NCI-H1092 treated with DMSO at 0.1 percent for 48 hours (cell line): ENCODE data around the gene ARHGAP26.
"Not testable (repeated sequence)": the region's sequence is repeated elsewhere in the genome, so short reads cannot be mapped to it uniquely, and the experiment has no call there.

ENCODE experiments used
- DNase-seq: peaks from one replicate; lab custom pipeline; 2025; lab: John Stamatoyannopoulos, UW

The ARHGAP26 gene

DNA sequence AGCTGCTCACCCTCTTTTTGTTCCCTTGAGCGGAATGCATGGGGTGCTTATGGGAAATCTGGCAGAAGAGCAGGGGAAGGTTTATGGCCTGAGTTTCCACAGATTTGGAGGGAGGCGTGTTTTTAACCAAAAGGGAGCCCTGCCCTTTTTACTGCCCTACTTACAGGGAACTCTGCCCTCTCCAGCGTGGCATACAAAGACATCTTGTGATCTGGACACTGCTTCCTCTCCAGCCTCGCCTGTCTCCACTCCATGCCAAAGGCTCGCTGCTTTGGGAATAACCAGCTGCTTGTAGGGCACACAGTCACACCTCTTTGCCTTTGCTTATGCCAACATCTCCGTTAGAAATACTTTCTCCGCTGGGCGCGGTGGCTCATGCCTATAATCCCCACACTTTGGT is 314.2 kb downstream of the ARHGAP26 start:
- DNase-seq: no peak

DNA sequence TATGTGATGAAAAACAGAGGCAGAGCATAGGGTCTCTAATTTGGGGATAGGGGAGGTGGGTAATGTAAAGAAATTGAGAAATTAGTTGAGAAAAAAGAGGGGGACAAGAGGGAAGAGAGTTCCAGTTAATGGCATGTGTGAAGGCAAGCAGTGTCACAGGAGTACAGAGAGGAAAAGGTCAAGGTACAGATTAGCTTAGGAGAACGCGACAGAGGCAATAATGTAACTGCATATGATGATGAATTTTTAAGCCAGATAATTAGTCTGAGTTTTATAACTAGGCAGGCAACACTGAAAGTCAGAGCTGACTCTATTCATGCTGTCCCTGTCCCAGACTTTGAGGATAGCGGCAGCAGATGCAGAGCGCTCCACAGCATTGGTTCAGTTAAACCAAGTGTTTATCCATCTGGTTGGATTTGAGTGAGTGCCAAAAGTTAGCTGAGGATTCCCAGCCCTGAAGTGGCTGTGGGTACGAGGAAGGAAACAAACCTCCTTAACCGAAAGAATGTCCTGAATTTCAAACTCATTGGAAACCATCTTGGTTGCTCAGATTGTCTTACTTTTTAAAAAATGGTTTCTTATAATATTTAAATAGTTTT is 315.2 kb downstream of the ARHGAP26 start:
- DNase-seq: peak; percentile 65

- no peak for DNase-seq
Measured at GRCh38 chr5:143086546-143086907, 316.4 kb downstream of the ARHGAP26 start.

DNA sequence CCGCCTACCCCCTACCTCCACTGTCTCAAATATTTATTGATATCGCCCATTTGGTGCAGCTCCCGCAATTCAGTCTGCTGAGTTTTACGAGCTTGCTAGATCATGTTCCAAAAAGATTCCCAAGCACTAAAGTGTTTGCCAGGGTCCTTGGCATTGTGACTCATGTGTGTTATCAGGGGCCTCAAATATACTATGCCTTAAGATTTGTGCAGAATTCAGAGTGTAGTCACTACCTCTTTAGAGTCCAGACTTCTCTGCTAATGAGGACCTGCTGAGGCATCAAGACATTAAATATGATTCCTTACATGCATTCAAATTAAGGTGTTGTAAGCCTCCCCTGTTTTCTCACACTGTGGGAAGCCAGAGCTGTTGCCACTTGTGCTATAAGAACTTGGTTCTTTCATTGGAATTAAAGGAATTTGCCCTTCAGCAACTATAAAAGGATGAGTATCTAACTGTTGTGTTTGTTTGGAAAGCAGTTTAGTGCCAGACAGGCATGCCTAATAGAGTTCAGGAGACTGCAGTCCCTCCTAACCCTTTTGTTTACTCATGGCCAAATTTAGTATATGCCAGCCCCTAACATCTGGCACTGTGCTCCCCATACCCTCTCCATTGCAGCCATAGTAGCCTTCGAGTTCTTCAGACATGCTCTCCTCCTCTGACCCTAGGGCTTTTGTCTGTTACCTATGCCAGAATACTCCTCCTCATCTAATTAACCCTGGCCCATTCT is 316.9 kb downstream of the ARHGAP26 start:
- DNase-seq: no peak

DNA sequence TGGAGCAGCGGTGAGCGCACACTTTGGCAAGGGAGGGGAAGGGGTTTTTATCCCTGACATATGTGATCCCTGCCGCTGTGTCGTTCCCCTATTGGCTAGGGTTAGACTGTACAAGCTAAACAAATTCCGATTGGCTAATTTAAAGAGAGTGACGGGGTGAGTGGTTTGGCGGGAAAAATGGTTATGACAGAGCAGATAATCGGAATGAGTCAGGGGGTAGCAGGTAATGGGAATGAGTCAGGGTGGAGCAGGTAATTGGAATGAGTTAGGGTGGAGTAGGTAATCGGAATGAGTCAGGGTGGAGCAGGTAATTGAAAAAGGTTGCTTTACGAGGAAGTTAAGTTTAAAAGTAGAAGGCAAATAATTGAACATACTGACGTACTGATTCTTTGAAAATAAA is 318.5 kb downstream of the ARHGAP26 start:
- DNase-seq: not testable (repeated sequence)

DNA sequence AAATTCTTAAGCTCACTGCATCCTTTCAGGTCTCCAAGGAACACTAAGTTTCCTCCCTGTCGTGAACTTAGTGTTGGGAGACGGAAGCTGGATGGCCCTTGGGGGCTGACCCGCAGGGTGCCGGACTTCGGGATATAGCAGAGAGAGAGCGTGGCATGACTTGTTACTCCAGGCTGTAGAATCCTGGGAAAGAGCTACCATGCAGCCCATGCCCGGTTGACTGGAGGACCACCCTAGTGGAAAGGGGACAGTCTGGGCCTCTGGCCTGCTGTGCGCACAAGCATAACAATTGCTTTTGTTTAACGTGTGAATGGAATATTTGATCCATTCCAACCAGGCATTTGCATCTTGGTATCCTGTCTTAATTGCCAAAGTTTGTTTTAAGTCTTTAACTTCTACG is 319.9 kb downstream of the ARHGAP26 start:
- not testable (repeated sequence) for DNase-seq

DNA sequence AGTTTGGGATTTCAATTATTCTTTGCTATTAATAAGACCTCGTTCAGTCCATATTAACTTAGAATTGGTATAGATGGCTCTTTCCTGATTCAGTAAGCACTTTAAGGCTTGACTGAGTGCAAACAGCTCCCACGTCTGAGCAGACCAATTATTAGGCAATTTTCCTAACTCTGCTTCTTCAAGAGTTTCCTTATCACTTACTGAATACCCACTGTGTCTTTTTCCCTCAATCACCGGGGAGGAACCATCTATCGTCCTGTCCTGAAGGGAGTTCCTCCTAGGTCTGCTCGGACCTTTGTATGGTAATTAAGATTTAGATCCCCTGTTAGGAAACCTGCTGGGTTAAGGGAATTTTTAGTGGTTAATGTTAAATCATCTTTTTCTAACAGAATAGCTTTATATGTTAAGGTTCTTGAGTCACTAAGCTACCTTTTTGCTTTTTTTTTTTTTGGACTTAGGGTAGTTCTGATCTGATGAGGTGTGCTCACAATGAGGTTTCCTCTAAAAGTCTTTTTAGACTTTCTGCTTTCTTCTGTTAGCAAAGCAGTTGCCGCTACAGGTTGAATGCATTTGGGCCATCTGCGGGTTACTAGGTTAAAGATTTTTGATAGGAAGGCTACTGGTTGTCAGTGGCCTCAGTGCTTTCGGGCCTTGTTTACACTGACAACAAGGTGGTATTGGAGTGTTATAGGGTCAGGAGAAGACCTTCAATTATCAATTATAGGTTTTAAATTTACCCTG is 322.7 kb downstream of the ARHGAP26 start:
- DNase-seq: not testable (repeated sequence)

- DNase-seq: no peak
Measured at GRCh38 chr5:143093452-143094086, 323.4 kb downstream of the ARHGAP26 start.

DNA sequence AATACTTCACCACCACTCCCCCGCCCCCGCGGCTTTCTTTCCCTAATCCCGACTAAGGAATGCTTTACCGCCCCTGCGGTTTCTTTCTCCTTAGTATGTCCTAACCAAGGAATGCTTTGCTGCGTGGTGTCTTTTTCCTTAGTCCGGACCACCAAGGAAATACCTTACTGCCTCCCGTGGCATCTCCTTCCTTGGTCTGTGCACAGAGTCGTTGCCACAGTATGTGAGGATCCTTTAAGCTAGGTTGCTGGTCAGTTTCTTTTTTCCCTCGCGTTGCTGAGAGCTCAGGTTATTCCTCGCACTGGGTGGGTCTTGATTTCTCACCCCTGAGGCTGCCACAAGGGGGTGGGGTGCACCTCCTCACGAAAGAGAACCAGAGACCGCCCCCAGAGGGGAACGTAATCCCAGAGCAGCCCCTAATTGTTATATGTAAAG is 323.9 kb downstream of the ARHGAP26 start:
- DNase-seq: no peak

DNA sequence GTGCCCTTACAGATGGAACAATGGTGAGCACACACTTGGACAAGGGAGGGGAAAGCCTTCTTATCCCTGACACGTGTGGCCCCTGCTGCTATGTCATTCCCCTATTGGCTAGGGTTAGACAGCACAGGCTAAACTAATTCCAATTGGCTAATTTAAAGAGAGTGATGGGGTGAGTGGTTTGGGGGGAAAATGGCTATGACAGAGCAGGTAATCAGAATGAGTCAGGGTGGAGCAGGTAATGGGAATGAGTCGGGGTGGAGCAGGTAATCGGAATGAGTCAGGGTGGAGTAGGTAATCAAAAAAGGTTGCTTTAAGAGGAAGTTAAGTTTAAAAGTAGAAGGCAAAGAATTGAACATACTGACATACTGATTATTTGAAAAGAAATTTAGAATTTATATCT is 324.4 kb downstream of the ARHGAP26 start:
- DNase-seq: not testable (repeated sequence)

- DNase-seq: no peak
Measured at GRCh38 chr5:143101121-143101520, 330.9 kb downstream of the ARHGAP26 start.

- no peak for DNase-seq
Measured at GRCh38 chr5:143101725-143102386, 331.7 kb downstream of the ARHGAP26 start.

DNA sequence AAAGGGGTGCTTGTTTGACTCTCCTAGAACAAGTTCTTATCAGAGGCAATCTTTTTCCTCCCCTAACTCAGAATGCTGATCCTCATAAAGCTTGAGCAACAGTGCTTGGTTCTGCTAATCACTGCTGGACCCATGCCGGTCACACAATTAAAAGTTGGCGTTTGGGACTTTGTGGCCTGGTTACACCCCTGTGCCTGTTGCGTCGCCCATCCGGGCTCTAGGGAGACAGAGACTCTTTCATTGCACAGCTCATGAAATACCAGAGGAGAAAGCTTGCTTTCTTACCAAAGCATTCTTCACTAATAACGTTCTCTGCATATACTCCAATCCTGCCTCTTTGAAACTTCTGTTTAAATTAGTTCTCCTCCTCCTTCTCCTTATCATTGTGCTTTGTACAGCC is 332.2 kb downstream of the ARHGAP26 start:
- DNase-seq: no peak

DNA sequence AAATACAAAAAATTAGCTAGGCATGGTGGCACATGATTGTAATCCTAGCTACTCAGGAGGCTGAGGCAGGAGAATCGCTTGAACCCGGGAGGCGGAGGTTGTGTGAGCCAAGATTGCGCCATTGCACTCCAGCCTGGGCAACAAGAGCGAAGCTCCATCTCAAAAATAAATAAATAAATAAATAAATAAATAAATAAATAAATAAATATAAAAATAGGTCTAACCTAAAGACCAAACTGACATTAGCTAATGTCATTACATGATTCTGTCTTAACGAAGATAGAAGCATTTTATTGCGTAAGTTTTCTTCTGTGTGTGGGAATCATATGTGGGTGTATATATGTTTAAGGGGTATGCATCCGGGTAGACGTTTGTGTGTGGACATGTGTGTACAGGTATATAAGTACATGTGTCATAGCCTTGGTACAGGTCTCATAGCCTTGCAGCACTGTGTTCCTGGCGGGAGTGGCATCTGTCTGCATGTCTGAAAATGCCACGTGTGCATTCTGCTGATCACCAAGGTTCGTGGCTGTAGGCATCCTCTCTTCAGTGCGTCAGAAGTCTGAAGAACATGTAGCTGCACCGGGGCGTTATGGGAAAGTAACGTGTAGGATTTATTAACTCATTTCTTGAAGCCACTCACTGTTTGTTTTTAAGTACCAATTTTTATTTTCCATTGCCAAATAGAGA is 335.2 kb downstream of the ARHGAP26 start:
- no peak for DNase-seq

DNA sequence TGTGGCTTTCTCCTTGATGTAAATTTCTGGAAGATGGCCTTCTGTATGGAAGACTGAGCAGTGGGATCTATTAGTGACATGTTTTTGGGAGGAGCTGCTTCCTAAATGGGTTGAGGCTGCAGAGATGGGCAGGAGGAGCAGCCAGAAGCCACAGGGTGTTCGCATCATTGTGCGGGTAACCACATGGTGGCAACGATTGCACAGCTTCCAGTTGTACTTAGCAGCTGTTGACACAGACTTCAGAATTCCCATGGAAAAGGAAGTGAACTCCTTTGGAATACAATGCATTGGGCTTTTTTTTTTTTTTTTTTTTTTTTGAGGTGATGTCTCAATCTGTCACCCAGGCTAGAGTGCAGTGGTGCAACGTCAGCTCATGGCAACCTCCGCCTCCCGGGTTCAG is 336.0 kb downstream of the ARHGAP26 start:
- peak; percentile 39 for DNase-seq

DNA sequence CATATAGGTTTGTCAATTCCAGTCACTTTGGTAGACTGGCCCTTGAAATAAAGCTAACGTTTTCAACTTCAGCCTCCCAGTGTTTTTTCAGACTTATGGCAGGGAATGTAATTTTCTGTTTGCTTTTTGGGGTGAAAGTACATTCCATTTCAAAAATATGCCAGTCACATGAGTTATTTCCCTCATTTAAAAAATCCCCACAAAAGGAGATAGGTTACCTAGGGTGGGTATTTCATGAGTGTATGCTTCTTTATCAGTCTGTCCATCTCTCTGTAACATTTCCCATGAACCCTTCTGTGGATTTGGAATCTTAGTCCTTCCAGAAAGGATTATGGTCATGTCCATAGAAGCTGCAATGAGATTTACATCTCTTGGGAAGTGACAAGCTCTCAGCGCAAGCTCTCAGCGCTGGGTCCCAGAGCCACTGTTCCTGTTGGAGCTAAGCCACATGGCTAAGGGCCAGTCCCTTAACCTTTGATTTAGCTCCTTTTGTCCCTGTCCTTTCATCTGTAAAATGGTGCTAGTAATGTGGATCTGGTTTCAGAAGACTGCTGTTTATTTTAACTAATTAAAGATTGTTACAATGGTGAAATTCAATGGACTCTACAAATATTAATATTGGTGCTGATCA is 338.4 kb downstream of the ARHGAP26 start:
- DNase-seq: peak; percentile 84

DNA sequence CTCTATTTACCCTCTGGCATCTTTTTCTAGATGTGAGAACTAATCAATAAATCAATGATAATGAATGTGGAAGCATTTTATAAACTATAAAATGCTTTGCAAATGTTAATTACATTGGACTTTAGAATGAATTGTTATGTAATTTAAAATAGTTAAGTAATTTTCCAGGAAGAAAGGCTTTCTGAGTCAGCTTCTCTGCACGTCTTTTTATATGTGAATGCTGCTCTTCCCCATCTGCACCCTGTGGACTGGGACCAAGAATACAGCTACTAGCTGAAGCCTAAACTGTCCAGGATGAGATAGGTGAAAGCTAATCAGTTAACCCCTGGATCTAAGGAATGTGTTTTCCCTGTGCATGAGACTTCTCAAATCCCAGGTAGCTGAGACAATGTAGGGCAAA is 340.4 kb downstream of the ARHGAP26 start:
- DNase-seq: no peak

GRCh38 chr5:143111799-143112198 is 341.6 kb downstream of the ARHGAP26 start:
- DNase-seq: no peak

- no peak for DNase-seq
Measured at GRCh38 chr5:143113461-143113860, 343.3 kb downstream of the ARHGAP26 start.

DNA sequence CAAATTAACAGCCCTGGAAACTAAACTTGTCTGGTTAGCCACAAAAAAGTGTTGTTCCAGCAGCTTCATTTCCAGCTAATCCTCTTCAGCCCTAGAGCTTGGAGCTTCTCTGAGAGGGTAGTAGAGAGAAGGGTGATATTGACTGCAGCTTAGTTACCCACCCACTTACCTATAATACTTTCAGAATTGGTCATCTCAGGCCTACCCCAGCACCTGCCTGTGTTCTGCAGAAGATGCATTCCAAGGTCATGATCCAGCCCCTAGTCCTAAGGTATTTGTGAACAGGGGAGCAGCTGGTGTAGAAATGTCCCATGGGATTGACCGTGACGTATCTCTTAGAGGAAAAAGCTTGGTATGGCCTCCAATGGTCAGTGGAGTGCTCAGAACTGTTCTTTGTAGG is 344.3 kb downstream of the ARHGAP26 start:
- no peak for DNase-seq

DNA sequence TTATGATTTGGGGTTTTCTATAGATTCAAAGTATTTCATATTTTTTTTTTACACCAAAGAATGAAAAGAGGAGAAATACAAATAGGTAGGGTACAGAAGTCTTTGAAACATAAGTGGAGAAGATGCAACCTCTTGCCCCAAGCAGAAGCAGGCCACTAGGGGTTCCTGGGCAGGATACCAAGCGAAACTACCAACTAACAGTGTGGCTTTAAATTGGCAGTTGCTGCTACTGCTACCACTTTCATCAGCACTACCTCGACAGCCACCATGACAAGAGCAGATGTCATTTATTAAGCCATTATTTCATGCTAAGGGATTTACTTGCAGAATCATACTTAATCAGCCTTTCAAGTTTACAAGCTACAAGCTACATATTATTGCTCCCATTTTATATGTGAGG is 345.2 kb downstream of the ARHGAP26 start:
- DNase-seq: no peak
